Kidney (tissue), 14 donors: ENCODE measurements around the gene HMX3. TPM values are rescaled to one million over a fixed set of nuclear protein-coding genes. Genes with fewer than 3 reads are reported as not detected.

Experiments
- DNase-seq, 5 donors: peaks; one replicate each; pipeline ENCODE4 v3.0.0-alpha.2; 2013 to 2020
- FAIRE-seq: peaks from 2 replicates; lab custom pipeline; 2012; peaks lifted over from hg19 to GRCh38; lab: Jason Lieb, UNC
- H3K27ac ChIP-seq, 2 donors: one replicate each; pipeline ENCODE4 v1.7.0; 2013; ENCODE audit warnings: low read depth in 2 of 2, low read length in 2 of 2, inconsistent platforms in 1 of 2
- H3K27me3 ChIP-seq: one replicate; pipeline ENCODE4 v1.7.1; 2013; ENCODE audit warnings: low read length, inconsistent platforms; ENCODE audit not compliant: control insufficient read depth, insufficient read depth
- H3K36me3 ChIP-seq, 3 donors: one replicate each; pipeline versions ENCODE4 v1.7.0 to v1.7.1; 2013; ENCODE audit warnings: low read length in 3 of 3, control low read depth in 1 of 3, inconsistent platforms in 1 of 3; ENCODE audit not compliant: insufficient read depth in 3 of 3, control insufficient read depth in 2 of 3
- H3K4me1 ChIP-seq, 3 donors: one replicate each; pipeline versions ENCODE4 v1.7.0 to v1.7.1; 2013; ENCODE audit warnings: low read length in 3 of 3, inconsistent platforms in 1 of 3, low read depth in 1 of 3; ENCODE audit not compliant: control insufficient read depth in 2 of 3, insufficient read depth in 2 of 3
- H3K4me3 ChIP-seq, 3 donors: one replicate each; pipeline versions ENCODE4 v1.7.0 to v1.8.1; 2013; ENCODE audit warnings: low read length in 3 of 3, control low read depth in 1 of 3, inconsistent platforms in 1 of 3
- H3K9ac ChIP-seq, 3 donors: one replicate each; pipeline versions ENCODE4 v1.7.0 to v1.7.1; 2013; ENCODE audit warnings: low read length in 3 of 3, control low read depth in 1 of 3, inconsistent platforms in 1 of 3
- H3K9me3 ChIP-seq, 3 donors: one replicate each; pipeline versions ENCODE4 v1.7.0 to v1.7.1; 2013; ENCODE audit warnings: low read length in 3 of 3, control low read depth in 1 of 3, inconsistent platforms in 1 of 3; ENCODE audit not compliant: control insufficient read depth in 2 of 3, insufficient read depth in 1 of 3
- intact Hi-C: fragments of 100-400 bp; cut with DNase I; formaldehyde crosslinking; loops from one replicate; pipeline ENCODE4 v1.11.1; 2022
- polyA plus RNA-seq: library from polyadenylated mRNA; stranded (reverse); fragments of 350-450 nt; fragmentation: Illumina TruSeq; extraction: RNeasy Lipid Tissue Mini Kit (QIAGEN cat#74804); gene quantifications from one replicate; pipeline ENCODE4 v1.2.3, GENCODE V29; 2014; ENCODE audit warnings: low read depth, low replicate concordance; ENCODE audit not compliant: insufficient read depth
- total RNA-seq: library from RNA; stranded (reverse); fragmentation: NEBNext Ultra II Directional; extraction: Animal tissue kit (Norgen Biotek cat#: 25700); gene quantifications from one replicate; pipeline ENCODE4 v1.2.1, GENCODE V29; 2021
- TF ChIP-seq, protein P1 (sequence below): IDR thresholded peaks from 3 replicates; pipeline ENCODE4 v1.5.1; 2012; ENCODE audit warnings: mild to moderate bottlenecking, moderate library complexity, borderline replicate concordance; ENCODE audit not compliant: insufficient read depth; ENCODE audit errors: extremely low read depth
- donor health status: control.
- donor health status: control.
- donor health status: control.
- donor health status: control.
- donor health status: control.
- donor health status: DM: yes; HTN: yes; CAD: no.
- donor health status: Normal renal cell carcinoma (clear cell type).

The HMX3 gene
- total and polyA plus RNA-seq, 2 donors from 2014 or later, result not detected

DNA sequence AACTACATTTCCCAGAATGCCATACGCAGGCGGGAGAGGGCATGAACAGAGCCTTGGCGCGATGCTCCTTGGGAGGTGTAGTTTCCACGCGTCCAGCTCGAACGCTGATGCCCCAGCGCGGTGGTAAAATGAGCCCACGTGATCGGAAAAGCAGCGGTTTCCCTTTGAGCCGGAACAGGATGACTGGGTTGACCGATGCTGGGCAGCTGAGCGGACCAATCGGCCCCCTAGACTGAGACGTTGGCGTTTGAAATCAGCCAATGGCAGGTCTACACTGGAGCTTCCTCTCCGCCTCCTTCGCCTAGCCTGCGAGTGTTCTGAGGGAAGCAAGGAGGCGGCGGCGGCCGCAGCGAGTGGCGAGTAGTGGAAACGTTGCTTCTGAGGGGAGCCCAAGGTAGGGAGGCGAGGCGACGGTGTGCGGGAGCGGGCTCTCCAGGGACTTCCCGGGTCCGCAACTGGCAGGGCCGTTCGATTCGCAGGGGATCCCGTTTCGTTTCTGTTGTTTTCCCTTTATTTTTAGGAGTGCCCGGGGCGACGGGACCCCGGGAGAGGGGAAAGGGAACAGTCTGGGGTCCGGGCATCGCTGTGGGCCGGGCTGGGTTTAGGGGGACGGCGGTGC, 18.4 kb downstream of the HMX3 start, which contains the start of gene BUB3:
Gene BUB3, plus strand, starts transcription at position 311 of the 619 bp plus-strand sequence. CDS start 516 bp downstream, outside the sequence.
- TF ChIP-seq, protein P1, sequence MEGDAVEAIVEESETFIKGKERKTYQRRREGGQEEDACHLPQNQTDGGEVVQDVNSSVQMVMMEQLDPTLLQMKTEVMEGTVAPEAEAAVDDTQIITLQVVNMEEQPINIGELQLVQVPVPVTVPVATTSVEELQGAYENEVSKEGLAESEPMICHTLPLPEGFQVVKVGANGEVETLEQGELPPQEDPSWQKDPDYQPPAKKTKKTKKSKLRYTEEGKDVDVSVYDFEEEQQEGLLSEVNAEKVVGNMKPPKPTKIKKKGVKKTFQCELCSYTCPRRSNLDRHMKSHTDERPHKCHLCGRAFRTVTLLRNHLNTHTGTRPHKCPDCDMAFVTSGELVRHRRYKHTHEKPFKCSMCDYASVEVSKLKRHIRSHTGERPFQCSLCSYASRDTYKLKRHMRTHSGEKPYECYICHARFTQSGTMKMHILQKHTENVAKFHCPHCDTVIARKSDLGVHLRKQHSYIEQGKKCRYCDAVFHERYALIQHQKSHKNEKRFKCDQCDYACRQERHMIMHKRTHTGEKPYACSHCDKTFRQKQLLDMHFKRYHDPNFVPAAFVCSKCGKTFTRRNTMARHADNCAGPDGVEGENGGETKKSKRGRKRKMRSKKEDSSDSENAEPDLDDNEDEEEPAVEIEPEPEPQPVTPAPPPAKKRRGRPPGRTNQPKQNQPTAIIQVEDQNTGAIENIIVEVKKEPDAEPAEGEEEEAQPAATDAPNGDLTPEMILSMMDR, result no peak
- H3K9ac ChIP-seq, result peak within 1 kb of the TSS; percentile 68 to 78 (median 69)
- peak within 1 kb of the TSS; percentile 71 to 76 for H3K27ac ChIP-seq
- DNase-seq (peak; percentile 99 to 100 (median 99)), FAIRE-seq (peak; percentile 98)
- H3K4me1 ChIP-seq, result peaks cover 0 to 13% (median 2%) of the 10 kb centered on the region in 3 donors
- peak within 1 kb of the TSS; percentile 72 to 90 (median 83) for H3K4me3 ChIP-seq
- peaks cover 32% of the 10 kb centered on the region for H3K27me3 ChIP-seq
- H3K36me3 ChIP-seq, result peaks cover 2 to 5% (median 3%) of the 10 kb centered on the region in 3 donors
- peaks cover 0 to 1% (median 0%) of the 10 kb centered on the region in 3 donors for H3K9me3 ChIP-seq
- intact Hi-C loops, result no loop called here

- Histone ChIP-seq H3K4me3 (peak overlapping the region; percentile 72 to 90 (median 83)), H3K4me1 (peaks cover 0 to 11% (median 2%) of the 10 kb centered on the region in 3 donors), H3K27me3 (peaks cover 32% of the 10 kb centered on the region), H3K9ac (peak overlapping the region; percentile 35 to 69 (median 44)), H3K27ac (peak overlapping the region; percentile 71 to 76), H3K36me3 (peaks cover 2 to 5% (median 3%) of the 10 kb centered on the region in 3 donors), H3K9me3 (peaks cover 0 to 1% (median 0%) of the 10 kb centered on the region in 3 donors)
- FAIRE-seq, result no peak
- peak; percentile 54 to 89 (median 75) for DNase-seq
- TF ChIP-seq, protein P1, result no peak
- intact Hi-C loops, result no loop called here
Measured at GRCh38 chr10:123154711-123155505, 19.1 kb downstream of the HMX3 start.

- intact Hi-C loops, result no loop called here
- H3K9me3 ChIP-seq, result peaks cover 0 to 1% (median 0%) of the 10 kb centered on the region in 3 donors
- peaks cover 2 to 5% (median 3%) of the 10 kb centered on the region in 3 donors for H3K36me3 ChIP-seq
- H3K4me1 ChIP-seq, result peaks cover 0 to 5% (median 2%) of the 10 kb centered on the region in 3 donors
- H3K27ac ChIP-seq, result no peak overlapping the region
- no peak overlapping the region for H3K4me3 ChIP-seq
- DNase-seq (no peak), FAIRE-seq (no peak)
- TF ChIP-seq, protein P1, result no peak
- no peak overlapping the region for H3K9ac ChIP-seq
- H3K27me3 ChIP-seq, result peaks cover 23% of the 10 kb centered on the region
Measured at GRCh38 chr10:123156078-123156477, 20.3 kb downstream of the HMX3 start.
